HG03558 (cell line): Measurements from ENCODE around the gene SMDT1.

Experiments used
- ATAC-seq: cut with Tn5 transposase; IDR thresholded peaks from one replicate; pipeline ENCODE4 v1.9.1; 2021; ENCODE audit warnings: moderate number of reproducible peaks; ENCODE audit not compliant: unreplicated experiment; ENCODE audit errors: extremely low read depth

The SMDT1 gene, protein sequence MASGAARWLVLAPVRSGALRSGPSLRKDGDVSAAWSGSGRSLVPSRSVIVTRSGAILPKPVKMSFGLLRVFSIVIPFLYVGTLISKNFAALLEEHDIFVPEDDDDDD

DNA sequence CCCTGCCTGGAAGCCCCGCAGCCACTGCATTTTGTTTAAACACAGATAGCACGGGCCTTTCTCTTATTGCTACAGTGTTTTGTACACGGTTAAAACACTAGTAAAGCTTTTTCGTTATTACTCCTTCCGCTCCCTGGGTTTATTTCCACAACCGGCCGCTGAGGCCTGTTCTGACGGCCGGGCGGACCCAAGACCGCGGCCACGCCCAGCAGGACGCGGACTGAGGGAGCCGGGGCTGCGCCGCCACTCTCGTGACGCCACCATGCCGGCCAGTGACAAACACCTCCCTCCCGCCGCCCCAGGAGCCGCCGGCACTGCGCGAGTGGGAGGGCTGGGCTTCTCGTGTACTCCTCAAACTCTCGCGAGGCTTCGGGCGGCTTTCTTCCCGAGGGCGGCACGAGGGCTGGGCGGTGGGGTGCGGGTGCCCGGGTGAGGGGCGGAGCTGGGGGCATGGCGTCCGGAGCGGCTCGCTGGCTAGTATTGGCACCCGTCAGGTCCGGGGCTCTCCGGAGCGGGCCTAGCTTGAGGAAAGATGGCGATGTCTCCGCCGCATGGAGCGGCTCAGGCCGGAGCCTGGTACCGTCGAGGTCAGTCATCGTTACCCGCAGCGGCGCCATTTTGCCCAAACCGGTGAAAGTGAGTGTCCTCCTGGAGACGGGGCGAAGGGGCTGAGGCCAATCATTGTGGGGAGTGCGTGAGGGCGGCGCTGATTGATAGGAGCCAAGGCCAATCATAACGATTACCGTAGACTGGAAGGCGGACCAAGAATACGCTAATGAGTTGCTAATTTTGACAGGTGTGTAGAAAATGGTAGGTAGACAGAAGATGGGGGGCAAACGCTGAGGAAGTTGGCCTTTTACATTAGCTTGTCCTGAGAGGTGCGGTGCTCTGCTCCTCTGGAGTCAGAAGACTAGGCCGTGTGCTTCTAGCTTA, at the start of gene SMDT1:
TSS of gene SMDT1 (plus strand) at position 382 of the 933 bp plus-strand sequence. CDS start at position 451, 69 bp downstream.
- ATAC-seq: peak; percentile 60

DNA sequence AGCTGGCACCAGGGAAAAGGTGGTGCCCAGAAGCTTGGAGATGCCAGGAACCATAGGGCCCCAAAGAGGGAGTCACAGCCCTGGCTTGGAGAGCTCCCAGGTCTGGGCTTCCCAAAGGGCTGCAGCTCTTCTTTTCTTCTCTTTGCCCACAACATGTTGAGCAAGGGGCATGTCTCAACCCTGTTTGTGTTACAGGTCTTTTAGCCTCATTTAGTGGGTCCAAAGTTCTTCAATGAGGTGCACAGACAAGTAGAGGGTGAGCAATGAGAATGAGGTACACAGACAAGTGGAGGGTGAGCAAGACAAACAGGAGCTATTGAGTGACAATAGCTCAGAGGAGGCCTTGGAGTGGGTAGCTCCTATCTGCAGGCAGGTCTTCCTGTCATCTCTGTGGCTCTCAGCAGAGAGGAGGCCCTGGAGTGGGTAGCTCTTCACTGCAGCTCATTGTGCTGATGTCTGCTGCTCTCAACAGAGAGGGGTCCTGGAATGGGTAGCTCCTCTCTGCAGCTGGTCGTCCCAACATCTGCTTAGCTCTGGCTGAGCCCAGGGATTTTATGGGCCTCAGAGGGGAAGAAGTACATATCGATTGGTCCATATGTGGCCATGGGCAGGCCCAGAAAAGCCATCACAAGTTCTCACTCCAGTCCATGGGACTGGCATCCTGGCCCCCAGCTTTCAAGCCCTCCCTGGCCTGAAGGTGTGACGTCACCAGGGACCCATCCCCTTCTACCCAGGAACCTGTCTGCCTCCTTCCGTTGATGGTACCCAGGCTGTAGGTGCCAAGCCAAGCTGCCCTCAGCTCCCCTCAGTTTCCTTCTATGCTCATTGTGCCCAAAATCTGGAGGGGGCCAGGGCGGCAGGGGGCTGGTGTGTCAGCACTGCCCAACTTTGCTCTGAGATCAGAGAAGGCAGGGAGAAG, 46.0 kb upstream of the SMDT1 start:
- ATAC-seq: no peak

DNA sequence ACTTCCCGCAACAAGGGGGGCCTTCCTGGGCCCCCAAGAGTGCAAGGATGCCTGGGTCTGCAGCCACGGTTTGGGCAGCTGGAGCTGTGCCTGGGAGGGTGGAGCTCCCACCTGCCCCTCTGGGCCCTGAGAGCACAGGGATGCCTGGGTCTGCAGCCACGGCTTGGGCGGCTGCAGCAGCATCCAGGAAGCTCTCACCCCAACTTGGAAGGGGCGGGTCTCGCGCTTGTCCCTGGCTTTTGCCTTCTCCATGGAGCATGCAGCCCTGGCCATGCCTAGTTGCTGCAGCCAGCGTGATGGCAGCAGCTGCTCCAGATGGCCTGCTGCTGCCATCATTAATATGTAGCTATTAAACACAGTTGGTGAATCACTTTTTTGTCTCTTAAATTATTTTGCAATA, 44.2 kb upstream of the SMDT1 start:
- no peak for ATAC-seq

DNA sequence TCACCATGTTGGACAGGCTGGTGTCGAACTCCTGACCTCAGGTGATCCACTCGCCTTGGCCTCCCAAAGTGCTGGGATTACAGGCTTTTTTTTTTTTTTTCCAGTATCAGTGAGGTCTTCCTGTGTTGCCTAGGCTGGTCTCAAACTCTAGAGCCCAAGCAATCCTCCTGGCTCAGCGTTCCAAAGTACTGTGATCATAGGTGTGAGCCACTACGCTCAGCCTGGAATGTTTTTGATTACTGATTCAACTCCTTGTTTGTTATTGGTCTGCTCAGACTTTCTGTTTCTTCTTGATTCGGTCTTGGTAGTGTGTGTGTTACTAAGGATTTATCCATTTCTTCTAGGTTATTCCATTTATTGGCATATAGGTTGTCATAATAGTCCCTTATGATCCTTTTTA, 40.2 kb upstream of the SMDT1 start:
- ATAC-seq: no peak

- ATAC-seq: no peak
These were observed 37.7 kb upstream of the SMDT1 start for GRCh38 chr22:42041784-42042183.

DNA sequence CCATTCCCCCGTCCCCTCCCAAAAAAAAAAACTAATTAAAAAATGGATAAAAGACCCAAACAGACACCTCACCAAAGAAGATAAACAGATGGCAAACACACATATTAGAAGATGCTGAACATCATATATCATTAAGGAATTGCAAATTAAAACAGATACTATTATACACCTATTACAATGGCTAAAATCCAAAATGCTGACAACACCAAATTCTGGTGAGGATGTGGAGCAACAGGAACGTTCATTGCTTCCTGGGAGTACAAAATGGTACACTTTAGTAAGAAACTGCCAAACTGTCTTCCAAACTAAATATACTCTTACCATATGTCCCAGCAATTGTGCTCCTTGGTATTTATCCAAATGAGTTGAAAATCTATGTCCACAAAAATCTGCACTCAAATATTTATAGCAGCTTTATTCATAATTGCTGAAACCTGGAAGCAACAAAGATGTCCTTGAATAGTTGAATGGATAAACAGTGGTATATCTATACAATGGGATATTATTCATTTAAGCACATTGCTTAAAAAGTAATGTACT, 28.8 kb upstream of the SMDT1 start:
- ATAC-seq: no peak

DNA sequence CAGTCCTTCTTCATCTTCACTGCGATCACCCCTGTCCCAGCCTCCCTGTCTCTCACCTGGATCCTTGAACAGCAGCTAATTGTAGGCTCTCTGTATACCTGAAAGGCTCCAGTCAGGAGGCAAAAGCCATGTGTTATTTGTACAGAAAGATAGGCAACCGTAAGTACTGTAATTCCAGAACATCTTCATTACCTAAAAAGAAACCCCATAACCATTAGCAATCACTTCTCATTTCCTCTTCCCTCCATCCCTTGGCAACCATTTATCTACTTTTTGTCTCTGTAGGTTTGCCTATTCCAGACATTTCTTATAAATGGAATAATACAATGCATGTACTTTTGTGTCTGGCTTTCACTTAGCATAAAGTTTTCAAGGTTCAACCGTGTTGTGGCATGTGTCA, 26.7 kb upstream of the SMDT1 start:
- ATAC-seq: no peak

- ATAC-seq: no peak
These were observed 22.6 kb upstream of the SMDT1 start for GRCh38 chr22:42056757-42057511.

DNA sequence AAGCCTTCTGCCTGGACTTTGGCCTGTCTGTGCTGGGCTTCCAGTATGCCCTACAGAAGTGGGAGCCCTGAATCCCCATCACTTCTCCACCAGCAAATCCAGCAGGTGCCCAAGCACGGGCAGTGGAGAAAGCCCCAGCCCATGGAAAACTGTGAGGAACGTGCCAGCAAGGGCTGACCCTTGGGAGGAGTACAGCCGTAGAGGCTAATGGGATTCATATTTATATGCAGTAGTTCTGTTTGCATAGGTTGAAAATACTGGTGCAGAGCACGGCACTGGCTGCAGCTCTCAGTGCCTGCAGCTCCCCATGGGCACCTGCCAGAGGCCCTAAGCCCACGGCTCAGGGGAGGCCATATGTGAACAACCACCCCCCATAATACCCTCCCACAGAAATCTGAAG, 19.0 kb upstream of the SMDT1 start:
- ATAC-seq: no peak

- ATAC-seq: no peak
These were observed 18.5 kb upstream of the SMDT1 start for GRCh38 chr22:42061041-42061440.

- no peak for ATAC-seq
These were observed 16.9 kb upstream of the SMDT1 start for GRCh38 chr22:42062506-42063170.

DNA sequence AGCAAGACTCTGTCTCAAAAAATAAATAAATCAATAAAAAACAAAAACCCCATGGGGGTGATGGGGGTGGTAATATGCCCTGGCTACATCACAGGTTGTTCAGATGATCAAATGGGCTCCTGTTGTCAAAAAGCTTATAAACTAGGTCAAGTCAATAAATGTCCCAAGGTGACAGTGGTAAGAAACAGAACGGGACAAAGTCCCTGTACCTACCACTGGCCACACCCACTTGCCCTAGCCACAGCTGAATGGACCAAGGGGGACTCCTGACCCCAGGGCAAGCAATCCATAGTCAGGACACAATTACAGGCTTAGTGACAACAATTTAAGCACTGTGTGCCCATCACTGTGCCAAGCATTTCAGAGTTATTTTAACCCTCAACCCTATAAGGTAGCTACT, 14.9 kb upstream of the SMDT1 start:
- no peak for ATAC-seq

- ATAC-seq: no peak
These were observed 13.9 kb upstream of the SMDT1 start for GRCh38 chr22:42065438-42066125.

- ATAC-seq: no peak
These were observed 13.3 kb upstream of the SMDT1 start for GRCh38 chr22:42066126-42066761.

DNA sequence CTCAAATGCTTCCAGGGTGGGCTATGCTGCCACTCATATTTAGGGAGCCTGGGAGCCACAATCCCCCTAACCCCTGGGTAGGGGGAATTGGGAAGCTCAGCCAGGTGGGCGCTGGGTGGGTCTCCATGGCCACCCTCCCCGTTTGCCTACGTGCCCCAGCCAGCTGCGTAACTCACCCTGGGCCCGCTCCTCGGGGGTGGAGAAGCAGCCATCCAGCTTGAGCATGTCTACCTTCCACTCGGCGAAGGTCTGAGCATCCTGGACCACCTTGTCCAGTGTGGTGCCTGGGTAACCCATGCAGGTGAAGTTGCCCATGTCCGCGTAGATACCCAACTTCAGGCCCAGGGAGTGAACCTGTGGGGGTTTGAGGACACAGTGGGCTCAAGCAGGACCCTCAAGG, 12.6 kb upstream of the SMDT1 start:
- ATAC-seq: no peak

GRCh38 chr22:42067671-42068251, 11.7 kb upstream of the SMDT1 start:
- no peak for ATAC-seq

DNA sequence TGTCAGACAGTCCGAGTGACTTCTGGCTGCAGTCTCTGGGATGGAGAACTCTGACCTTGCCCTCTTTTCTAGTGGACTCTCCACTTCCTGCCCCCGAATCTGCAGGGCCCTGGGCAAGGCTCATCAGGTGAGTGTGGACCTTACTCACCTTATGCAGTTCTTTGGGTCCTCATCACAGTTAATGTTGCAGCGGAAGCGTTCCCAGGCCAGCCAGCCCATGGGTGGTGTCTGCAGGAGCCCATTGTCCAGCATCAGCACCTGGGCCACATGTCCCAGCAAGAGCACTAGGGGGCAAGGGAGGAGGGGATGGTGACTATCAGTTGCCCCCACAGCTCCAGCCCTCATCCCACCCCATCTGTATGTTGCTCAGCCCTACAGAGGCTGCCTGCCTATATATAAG, 11.2 kb upstream of the SMDT1 start:
- no peak for ATAC-seq
